Stimulated activated CD8-positive, alpha-beta memory T cell treated with anti-CD3 and anti-CD28 coated beads, Interleukin-7, amount 100 ng/mL, for 1 hour (primary cell): ENCODE measurements around the gene JAKMIP1.
A peak's percentile ranks its signal among the peaks of the same experiment; 100 is the strongest.
"Not testable (repeated sequence)": the region's sequence is repeated elsewhere in the genome, so short reads cannot be mapped to it uniquely, and the experiment has no call there.

ENCODE experiments used
- DNase-seq, 2 donors: peaks; one replicate each; pipeline ENCODE4 v3.0.0-alpha.2; 2020; ENCODE audit warnings: low read depth in 2 of 2

Gene JAKMIP1

DNA sequence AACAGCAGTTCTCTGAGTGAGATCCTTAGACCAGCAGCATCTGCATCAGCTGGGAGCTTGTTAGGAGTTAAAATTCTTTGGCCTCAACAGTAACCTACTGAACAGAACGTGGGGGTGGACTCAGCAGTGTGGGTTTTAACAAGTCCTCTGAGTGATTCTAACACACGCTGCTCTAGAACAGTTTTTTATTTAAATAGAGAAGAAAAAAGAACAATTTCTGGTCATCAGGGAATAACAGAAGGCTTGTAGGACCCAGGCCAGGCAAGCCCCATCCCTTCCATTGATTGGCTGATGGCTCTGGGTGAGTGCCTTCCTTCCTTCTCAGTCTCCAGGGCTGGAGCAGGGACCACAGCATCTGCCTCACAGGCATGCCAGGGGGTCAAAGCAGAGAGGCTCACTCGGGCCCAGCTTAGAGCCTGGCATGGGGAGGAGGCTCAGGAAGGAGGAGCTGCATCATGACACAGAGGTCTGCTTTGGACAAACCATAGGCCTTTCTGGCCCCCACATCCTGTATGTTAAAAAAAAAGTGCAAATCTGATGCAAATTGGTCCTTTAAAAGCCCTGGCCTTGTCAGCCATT is 56.7 kb downstream of the JAKMIP1 start:
- no peak for DNase-seq

DNA sequence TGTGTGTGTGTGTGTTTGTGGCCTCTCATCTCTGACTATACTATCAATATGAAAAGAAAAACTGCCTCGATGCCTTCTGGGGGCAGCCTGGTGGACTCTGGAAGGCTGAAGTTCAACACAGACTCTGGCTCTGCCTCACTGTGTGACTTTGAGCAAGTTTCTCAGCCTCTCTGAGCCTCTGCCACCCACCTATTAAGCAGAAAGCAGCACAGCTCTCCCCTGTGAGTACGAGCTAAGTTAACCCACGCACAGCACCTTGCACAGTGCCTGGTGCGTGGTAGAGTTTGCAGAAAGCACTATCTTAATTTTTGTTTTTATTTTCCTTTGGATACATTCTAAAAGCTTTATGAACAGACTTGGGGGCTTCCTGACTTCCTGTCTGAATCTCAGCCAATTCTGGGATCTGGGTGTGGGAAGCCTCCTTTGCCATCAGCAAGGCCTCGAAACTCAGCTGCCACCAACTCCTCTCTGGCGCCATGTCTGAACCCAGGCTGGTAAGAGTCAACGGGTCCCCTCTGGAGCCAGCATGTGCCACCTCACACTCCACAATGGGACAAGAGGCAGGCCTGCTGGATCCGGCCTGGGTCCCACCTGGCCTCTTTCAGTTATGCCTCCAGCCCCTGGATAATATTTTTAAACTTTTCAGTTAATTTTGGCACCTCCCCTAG is 57.3 kb downstream of the JAKMIP1 start:
- DNase-seq: no peak

DNA sequence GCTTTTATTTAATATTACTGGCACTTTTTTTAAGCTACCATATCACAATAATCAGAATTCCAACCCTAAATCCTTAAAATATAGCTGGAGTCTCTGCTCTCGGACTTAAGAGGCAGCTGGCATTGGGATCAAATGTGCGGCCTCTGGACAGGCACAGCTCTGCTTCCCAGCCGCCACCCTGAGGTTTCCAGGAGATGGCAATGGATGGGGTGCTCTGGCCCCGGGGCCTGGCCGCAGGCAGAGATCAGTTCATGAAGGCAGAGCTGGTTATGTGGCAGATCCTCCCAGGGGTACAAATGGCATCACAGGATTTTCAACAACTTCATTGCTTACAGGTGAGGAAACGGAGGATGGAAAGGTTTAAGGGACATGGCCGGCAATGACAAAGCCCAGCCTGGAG is 57.8 kb downstream of the JAKMIP1 start:
- DNase-seq: no peak

DNA sequence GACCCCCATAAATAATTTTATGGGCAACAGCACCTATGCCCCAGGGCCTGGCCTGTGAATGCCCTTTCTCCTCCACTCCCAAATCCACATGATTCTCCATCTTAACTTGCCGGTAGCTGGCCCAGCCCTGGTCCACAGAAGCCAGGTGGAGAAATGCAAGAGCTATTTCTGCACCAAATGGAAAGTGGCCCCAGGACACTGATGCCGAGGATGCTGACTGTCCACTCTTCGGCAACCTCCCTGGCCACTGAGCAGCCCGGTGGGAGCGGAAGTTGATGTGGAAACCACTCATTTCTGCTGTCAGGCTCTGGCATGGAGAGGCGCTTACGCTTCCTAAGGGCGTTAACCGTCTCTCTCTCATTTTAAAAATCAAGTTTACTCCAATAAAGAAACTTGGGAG is 58.8 kb downstream of the JAKMIP1 start:
- DNase-seq: no peak

DNA sequence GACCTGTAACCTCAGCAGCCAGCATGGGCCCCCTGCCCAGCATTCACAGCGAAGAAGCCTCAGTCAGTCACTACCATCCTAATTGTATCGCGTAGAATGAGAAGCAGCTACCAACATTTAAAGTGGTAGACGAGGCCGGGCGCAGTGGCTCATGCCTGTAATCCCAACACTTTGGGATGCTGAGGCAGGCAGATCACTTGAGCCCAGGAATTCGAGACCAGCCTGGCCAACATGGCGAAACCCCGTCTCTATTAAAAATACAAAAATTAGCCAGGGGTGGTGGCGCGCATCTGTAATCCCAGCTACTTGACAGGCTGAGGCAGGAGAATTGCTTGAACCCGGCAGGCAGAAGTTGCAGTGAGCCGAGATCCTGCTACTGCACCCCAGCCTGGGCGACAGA is 59.3 kb downstream of the JAKMIP1 start:
- not testable (repeated sequence) for DNase-seq

DNA sequence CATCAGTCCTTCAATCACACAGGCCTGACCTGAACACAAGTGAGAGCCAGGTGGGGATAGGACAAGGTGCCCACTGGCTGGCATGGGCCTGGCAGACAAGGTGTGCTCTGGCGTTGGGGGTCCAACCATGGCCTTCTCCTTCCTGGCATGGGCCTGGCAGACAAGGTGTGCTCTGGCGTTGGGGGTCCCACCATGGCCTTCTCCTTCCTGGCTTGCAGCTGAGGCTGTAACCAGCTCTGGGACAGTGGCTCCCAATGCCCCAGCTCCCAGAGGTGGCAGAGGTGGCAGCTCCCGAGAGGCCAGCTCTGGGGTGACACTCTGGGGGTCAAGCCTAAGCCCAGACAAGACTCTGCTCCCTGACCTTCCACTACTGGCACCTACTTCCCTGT is 62.6 kb downstream of the JAKMIP1 start:
- DNase-seq: no peak

DNA sequence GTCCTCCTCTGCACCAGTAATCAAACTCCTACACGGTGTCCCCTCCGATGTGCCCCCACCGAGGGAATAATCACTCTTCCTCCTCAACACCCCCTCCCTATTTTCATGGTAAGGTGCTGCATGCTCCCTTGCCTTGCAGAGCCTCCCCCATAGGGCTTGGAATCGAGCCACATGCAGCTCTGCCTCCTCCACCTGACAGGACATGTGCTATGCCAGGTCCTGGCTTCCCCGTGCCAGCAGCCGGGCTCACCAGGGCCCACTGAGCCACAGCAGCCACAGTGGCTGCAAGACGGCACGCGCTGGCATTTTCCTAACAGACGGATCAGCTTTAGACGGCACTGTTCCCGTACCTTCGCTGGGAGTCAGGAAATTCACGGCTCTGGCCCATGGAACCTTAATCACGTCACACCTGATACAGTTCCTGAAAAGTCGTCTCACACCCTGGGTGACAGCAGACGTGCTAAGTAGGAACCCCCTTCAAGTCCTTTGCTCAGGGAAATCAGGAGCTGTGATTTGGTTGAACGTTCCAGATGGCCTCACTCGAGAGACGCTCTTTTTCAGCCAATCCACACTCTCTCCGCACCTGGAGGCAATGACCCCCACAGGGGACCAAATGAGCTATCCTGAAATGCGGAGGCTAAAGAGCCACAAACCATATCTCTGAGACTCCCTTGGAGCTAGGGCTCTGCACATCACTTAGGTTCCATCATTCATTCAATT is 63.2 kb downstream of the JAKMIP1 start:
- no peak for DNase-seq

DNA sequence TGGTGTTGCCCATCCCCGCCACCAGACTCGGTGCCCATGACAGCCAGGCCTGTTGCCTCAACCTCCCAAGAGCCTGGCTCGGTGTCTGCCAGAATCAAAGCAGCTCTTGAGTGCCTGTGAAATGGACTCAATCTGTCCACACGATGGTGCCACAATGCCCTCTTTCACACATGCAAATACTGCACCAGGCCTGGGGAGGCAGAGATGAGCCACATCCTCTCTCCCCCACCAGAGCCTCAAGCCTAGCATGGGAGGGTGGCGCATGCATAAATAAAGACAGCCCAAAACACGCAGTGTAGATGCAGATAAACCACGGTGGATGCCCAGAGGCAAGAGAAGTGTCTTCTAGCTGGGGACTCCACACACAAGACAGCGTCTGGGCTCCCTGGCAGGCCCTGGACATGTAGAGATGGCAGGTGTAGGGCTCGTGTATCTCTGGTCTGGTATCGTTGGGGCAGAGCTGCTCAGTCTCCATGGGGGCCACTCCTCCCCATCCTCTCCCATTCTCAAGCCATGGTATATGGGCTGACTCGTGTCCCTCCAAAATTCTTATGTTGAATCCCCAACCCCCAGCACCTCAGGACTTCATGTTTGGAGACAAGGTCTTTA is 65.6 kb downstream of the JAKMIP1 start:
- DNase-seq: peak; percentile 3 to 21

DNA sequence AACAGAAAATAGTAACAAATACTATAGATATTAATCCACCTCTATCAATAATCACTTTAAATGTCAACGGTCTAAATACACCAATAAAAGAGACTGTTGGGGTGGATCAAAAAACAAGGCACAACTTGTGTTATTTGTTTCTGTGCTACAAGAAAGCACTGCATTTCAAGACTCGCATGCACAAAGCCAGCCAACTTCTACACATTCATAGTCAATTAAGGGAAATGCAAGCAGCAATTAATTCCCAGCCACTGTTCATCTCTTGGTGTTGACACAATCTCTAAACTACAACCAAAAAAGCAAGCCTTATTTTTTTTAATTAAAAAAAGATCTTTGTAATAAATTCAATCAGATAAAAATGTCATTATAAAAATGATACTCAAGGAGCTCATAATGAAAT is 67.6 kb downstream of the JAKMIP1 start:
- DNase-seq: no peak

DNA sequence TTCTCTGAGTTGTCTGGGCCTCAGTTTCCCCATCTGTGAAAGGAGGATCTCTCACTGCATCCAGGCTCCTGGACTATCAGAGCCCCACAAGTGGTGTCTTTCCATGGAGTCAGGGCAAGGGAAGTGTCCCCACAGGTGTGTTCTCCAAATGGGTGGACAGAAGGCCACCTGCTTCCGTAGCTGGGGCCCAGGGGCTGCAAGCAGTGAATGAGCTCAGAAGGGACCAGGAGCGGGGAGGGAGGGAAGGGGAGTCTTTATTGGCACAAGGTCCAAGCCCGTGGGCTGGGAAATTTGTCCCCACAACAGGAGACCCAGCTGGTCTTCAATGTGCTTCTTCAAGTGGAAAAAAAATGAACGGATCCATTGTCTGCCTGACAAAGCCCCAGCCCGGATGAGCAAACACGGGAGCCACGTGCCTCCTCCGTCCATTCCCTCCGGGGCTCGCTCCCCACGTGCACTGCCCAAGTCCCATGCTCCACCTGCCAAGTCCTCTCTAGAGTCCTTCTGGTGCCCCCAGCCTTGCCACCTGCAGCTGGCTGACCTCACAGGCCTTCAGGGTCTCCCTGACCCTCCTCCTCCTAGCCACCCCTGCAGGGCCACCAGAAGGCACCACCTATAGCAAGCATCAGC is 72.0 kb downstream of the JAKMIP1 start:
- DNase-seq: no peak

DNA sequence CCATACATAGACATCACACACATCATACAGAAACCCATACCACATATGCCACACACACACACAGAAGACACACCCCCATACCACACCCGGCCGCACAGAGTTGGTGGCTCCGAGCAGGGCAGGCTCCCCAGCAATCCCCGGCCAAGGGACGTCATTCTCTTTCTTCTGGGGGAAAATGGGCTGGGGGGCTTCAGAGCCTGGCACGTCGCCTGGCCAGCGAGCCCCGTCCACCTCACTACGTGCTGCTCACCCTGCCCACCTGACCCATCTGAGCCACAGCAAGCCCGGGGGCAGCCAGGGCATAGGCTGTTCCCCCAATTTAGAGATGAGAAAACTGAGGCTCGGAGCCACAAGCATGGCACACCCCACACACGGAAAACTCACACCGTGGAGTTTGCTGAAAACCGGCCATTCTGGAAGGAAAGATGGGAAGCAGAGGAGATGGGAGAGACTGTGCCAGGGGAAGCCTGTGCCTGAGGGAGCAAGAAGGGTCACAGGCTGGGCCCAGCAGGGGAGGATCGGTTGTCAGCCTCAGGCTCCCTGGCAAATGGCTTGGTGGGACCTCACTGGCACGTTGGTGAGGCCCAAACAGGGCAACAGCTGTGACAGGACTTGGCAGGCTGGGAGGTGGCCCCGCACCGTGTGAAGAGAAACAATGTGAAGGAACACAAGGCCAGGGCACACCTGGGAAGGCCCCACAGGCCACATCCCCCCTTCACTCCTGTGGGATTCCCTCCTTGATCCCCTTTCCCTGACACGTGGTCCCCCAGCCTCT is 73.2 kb downstream of the JAKMIP1 start:
- DNase-seq: no peak

DNA sequence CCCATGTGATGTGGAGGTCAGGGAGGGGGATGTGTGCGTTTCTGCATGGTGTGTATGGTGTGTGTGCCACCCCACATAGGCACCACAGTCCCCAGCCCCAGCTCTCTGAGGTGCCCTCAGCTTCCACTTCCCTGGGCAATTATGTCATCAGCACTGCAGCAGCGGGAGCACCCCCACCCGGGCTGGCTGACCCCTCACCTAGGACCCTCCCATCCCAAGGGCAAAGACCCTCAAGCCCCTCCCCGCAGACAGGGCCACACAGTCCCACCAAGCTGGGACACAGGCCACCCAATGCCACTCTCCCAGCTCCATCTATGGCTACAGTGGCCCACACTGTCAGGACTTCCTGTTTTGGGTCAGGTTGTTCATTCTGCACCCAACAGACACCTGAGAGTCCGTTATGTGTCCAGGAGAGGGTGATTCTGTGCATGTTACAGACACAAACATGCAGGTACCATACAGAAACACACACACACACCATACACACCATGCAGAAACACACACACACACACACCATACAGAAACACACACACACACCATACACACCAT is 75.2 kb downstream of the JAKMIP1 start:
- no peak for DNase-seq

DNA sequence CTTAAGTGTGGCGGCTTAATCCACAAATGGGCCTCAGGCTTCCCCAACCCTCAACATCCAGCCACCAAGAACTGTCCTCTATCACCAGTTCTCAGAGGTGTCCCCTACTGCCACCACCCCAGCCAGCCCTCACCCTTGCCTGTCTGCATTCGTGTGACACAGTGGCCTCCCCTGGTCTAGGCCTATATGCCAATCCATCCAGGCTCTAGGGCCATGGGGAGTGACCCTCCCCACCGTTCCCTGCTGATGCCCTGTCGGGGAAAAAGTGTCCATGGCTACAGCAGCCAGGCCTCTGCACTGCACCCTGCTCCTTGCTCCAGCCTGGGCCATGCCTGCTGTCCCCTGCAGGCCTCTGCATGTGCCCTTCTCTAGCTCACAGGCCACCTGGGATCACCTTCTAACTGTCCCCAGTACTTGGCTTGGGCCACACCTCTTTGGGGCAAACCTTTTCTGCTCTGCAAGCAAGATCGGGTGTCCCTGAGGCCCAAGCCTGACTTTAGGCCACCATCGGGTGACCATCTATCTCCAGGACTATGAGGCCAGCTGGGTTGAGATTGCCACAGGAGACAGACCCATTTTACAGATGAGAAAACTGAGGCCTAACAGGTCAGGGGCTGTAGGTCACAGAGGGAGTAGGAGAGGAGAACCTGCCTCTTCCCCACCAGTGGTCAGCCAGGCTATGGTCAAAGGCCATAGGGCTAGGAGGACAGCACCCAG is 75.8 kb downstream of the JAKMIP1 start:
- no peak for DNase-seq

DNA sequence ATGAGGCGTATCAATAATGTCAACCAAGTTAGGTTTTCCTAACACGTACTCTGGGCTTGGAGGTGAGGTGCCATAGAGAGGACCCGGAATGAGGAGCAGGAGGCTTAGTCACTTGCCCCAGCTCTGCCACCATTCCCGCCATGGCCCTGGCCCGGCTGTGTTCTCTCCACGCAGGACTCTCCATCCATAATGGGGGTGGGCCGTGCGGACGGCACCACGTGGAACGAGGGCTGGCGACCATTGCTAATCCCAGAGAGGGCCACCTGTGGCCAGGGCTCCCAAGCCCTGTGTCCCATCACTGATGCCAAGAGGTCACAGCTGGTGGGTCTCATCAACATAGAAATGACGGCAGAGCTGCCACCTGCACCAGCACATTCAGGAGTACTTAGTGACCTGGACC is 76.4 kb downstream of the JAKMIP1 start:
- DNase-seq: no peak

DNA sequence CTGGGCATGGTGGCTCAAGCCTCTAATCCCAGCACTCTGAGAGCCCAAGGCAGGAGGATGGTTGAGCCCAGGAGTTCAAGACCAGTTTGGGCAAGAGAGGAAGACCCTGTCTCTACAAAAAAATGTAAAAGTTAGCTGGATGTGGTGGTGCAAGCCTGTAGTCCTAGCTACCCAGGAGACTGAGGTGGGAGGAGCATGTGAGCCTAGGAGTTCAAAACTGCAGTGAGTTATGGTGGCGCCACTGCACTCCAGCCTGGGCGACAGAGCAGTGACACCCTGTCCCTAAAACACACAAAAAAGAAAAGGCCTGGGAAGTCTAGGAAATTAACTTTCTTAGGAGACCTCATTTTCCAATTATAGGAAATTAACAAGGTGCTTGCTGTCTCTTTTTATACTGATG is 76.8 kb downstream of the JAKMIP1 start:
- DNase-seq: no peak

DNA sequence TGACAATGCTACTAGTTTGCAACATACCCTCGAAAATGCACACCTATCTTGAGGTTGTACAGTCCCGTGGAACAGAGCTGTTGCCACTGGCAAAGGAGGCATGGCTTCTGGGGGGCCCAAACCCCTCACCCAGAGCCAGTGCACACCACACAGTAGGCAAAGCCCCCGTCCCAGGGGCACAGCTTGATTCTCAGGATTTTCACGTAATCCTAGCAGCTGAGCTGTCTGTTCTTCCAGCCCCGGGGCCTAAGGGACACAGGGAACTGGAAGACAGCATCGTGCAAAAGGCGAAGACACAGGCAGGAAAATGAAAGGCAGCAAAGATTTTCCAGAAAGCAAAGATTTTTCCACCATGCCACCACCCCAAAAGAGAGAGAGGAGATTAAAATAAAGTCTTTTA is 77.2 kb downstream of the JAKMIP1 start:
- no peak for DNase-seq

DNA sequence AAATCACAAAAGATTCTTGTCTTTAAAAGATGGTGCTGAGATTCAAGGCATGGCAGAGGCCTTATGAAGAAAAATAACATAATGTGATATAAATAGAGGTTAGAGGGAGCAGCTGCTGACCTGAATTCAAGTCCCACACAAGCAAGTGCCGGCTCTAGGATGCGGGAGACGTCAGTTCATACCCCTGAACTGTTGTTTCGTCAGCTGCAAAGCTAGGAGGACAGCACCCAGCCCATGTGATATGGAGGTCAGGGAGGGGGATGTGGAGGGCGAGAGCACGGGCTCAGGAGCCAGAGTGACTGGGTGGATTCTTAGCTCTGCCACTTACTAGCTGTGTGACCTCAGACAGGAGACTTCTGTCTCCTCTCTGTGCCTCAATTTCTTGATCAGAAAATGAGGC is 77.9 kb downstream of the JAKMIP1 start:
- no peak for DNase-seq

DNA sequence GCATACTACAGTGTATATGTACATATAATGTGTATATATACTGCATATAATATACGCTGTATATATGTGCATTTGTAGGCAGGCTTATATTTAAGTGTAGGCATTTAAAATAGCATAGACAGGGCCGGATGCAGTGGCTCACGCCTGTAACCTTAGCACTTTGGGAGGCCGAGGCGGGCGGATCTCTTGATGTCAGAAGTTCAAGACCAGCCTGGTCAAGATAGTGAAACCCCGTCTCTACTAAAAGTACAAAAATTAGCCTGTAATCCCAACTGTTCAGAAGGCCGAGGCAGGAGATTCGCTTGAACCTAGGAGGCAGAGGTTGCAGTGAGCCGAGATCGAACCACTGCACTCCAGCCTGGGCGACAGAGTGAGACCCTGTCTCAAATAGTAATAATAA is 78.4 kb downstream of the JAKMIP1 start:
- no peak for DNase-seq

DNA sequence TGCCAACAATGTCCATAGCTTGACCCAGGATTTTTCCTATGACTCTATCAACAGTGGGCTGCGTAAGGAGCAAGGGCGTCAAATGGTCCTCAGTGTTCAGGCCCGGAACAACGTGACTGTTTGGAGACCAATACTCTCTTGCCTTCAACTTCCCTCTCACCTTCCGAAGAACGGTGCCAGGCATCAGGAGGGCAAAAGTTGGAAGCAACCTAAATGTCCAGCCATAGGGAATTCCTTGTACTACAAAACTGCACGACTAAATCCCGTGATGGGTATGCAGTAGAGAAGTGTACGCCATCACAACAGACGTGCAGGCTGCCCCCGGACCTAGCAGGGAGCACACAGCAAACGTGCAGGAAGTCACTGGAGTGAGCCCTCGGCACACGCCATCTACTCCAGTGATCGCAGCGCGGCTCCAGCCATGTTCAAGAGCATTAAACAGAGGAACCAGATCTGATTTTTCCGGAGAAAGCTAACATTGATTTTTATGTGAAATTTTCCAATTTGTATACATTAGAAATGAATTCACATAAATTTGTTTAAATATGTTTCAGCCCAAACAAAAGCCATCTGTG is 79.0 kb downstream of the JAKMIP1 start:
- DNase-seq: no peak

DNA sequence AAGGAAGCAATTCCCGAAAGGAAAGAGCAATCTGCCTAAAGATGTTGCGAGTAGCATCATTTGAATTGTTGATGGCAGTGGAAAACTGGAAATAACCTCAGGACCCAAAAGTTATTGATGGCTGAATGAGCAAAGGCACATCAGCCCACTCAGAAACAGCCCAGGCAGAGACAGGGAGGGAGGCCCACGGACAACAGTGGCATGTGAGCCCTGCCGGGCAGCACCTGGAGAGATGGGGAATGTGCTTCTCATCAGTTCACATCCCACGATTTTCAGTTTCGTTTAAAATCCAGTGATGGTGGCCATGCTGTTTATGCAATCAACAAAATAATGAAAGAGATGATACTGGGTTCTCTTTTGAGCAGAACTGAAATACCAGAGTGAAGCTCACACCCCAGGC is 80.0 kb downstream of the JAKMIP1 start:
- no peak for DNase-seq
